CD4-positive, alpha-beta T cell (primary cell): ENCODE results near the gene GPAM. TPM values are rescaled to one million over a fixed set of nuclear protein-coding genes. Genes with fewer than 3 reads are reported as not detected.

ENCODE experiments used
- ATAC-seq: fragments of 200-7000 bp; cut with Tn5 transposase; one replicate; pipeline ENCODE4 v1.10.0; 2022; ENCODE audit warnings: mild to moderate bottlenecking; ENCODE audit not compliant: poor library complexity
- CTCF ChIA-PET: fragments of 350-600 bp; sonication (Branson Sonifier 250); formaldehyde crosslinking; loops from one replicate; lab custom pipeline; 2021; ENCODE audit warnings: antibody characterized with exemption, inconsistent platforms; lab: Charles Lee
- POLR2A ChIA-PET: fragments of 350-600 bp; sonication (Branson Sonifier 250); formaldehyde crosslinking; loops from one replicate; lab custom pipeline; 2021; ENCODE audit warnings: antibody characterized with exemption, inconsistent platforms; lab: Charles Lee
- DNase-seq, 14 experiments: peaks; one replicate each; pipeline ENCODE4 v3.0.0-alpha.2; 2013 to 2020; ENCODE audit warnings: mixed read lengths in 2 of 14
- H3K27ac ChIP-seq, 2 donors: one replicate each; pipeline versions ENCODE4 v1.5.1 to v1.7.0; 2013; ENCODE audit warnings: low read length in 2 of 2, low read depth in 1 of 2, mild to moderate bottlenecking in 1 of 2
- H3K27me3 ChIP-seq, 2 experiments: 1 replicate in 1 of 2; 2 replicates in 1 of 2; pipeline versions ENCODE4 v1.6.1 to v1.7.0; 2013; ENCODE audit warnings: low read length in 2 of 2, control low read depth in 1 of 2, mild to moderate bottlenecking in 1 of 2, moderate library complexity in 1 of 2; ENCODE audit not compliant: insufficient read depth in 2 of 2, control insufficient read depth in 1 of 2
- H3K36me3 ChIP-seq: one replicate; pipeline ENCODE4 v1.6.1; 2013; ENCODE audit warnings: low read length, control low read depth; ENCODE audit not compliant: insufficient read depth
- H3K4me1 ChIP-seq: one replicate; pipeline ENCODE4 v1.6.1; 2013; ENCODE audit warnings: low read length, control low read depth; ENCODE audit not compliant: insufficient read depth
- H3K4me3 ChIP-seq: one replicate; pipeline ENCODE4 v1.5.1; 2013; ENCODE audit warnings: mild to moderate bottlenecking, low read length, moderate library complexity
- H3K9me3 ChIP-seq, 2 experiments: 1 replicate in 1 of 2; 2 replicates in 1 of 2; pipeline versions ENCODE4 v1.6.1 to v1.7.0; 2013; ENCODE audit warnings: low read length in 2 of 2, mild to moderate bottlenecking in 2 of 2, control low read depth in 1 of 2, moderate library complexity in 1 of 2; ENCODE audit not compliant: control insufficient read depth in 1 of 2, insufficient read depth in 1 of 2
- H3K27ac Mint-ChIP-seq: one replicate; pipeline ENCODE4 v1.8.0; 2020; ENCODE audit warnings: mixed read lengths
- H3K27me3 Mint-ChIP-seq: one replicate; pipeline ENCODE4 v1.8.0; 2021; ENCODE audit warnings: mixed read lengths
- H3K36me3 Mint-ChIP-seq: one replicate; pipeline ENCODE4 v1.8.0; 2021; ENCODE audit warnings: low read depth, mixed read lengths
- H3K4me1 Mint-ChIP-seq: one replicate; pipeline ENCODE4 v1.8.0; 2021; ENCODE audit warnings: low read depth, mixed read lengths
- H3K4me3 Mint-ChIP-seq: one replicate; pipeline ENCODE4 v1.8.0; 2020; ENCODE audit warnings: mild to moderate bottlenecking, mixed read lengths
- H3K9me3 Mint-ChIP-seq: one replicate; pipeline ENCODE4 v1.8.0; 2020; ENCODE audit warnings: mixed read lengths
- CTCF ChIP-seq: fragments of 200-600 bp; IDR thresholded peaks from one replicate; pipeline ENCODE4 v1.8.0; 2022; ENCODE audit warnings: antibody characterized with exemption, mild to moderate bottlenecking
- intact Hi-C, 2 experiments: fragments of 100-400 bp; cut with DNase I in 1 of 2; cut with micrococcal nuclease in 1 of 2; formaldehyde crosslinking; loops; one replicate each; pipeline versions ENCODE4 v1.15.1 to v1.9.0; 2023 to 2025; cut with DNase I, micrococcal nuclease
- total RNA-seq, 174 experiments: library from RNA in 2 of 174; stranded (reverse) in 2 of 174; gene quantifications; one replicate each; pipeline ENCODE4 v1.2.3 and lab custom pipeline; 2021 to 2026

The GPAM gene
- total RNA-seq, 2 experiments from 2014 or later, result 4.8 to 6.7 TPM

GRCh38 chr10:112203328-112204076 is 19.9 kb upstream of the GPAM start:
- Mint-ChIP-seq H3K4me1 (no peaks in the 10 kb centered on the region), H3K4me3 (no peak overlapping the region), H3K27ac (no peak overlapping the region), H3K9me3 (no peaks in the 10 kb centered on the region), H3K36me3 (no peaks in the 10 kb centered on the region), H3K27me3 (peaks cover 53% of the 10 kb centered on the region)
- H3K4me1 ChIP-seq, result no peaks in the 10 kb centered on the region
- H3K27me3 ChIP-seq, result peaks cover 3 to 10% of the 10 kb centered on the region in 2 experiments
- ChIA-PET POLR2A (no interaction called here), CTCF (no interaction called here)
- ATAC-seq (no peak), DNase-seq (no peak)
- no peak overlapping the region for H3K4me3 ChIP-seq
- no peaks in the 10 kb centered on the region for H3K36me3 ChIP-seq
- no peak overlapping the region for H3K27ac ChIP-seq
- intact Hi-C loops, result no loop called here
- no peak for TF ChIP-seq CTCF
- no peaks in the 10 kb centered on the region for H3K9me3 ChIP-seq

GRCh38 chr10:112202561-112203241 is 19.1 kb upstream of the GPAM start:
- intact Hi-C loops, result no loop called here
- Histone ChIP-seq H3K36me3 (no peaks in the 10 kb centered on the region), H3K27me3 (peaks cover 3 to 5% of the 10 kb centered on the region in 2 experiments), H3K4me1 (no peaks in the 10 kb centered on the region), H3K27ac (no peak overlapping the region), H3K4me3 (no peak overlapping the region), H3K9me3 (no peaks in the 10 kb centered on the region)
- POLR2A ChIA-PET, result no interaction called here
- Mint-ChIP-seq H3K4me1 (no peaks in the 10 kb centered on the region), H3K27me3 (peaks cover 46% of the 10 kb centered on the region), H3K27ac (no peak overlapping the region), H3K36me3 (no peaks in the 10 kb centered on the region), H3K4me3 (no peak overlapping the region), H3K9me3 (no peaks in the 10 kb centered on the region)
- CTCF ChIA-PET, result no interaction called here
- ATAC-seq (no peak), DNase-seq (no peak)
- TF ChIP-seq CTCF, result no peak

GRCh38 chr10:112202076-112202475 is 18.5 kb upstream of the GPAM start:
- Histone ChIP-seq H3K9me3 (no peaks in the 10 kb centered on the region), H3K36me3 (no peaks in the 10 kb centered on the region), H3K4me3 (no peak overlapping the region), H3K27me3 (peaks cover under 1 to 5% of the 10 kb centered on the region in 2 experiments), H3K4me1 (no peaks in the 10 kb centered on the region), H3K27ac (no peak overlapping the region)
- Mint-ChIP-seq H3K4me3 (no peak overlapping the region), H3K27ac (no peak overlapping the region), H3K9me3 (no peaks in the 10 kb centered on the region), H3K4me1 (no peaks in the 10 kb centered on the region), H3K36me3 (no peaks in the 10 kb centered on the region), H3K27me3 (peaks cover 43% of the 10 kb centered on the region)
- POLR2A ChIA-PET, result no interaction called here
- CTCF ChIA-PET, result no interaction called here
- no peak for ATAC-seq
- DNase-seq, result no peak
- intact Hi-C loops, result no loop called here
- TF ChIP-seq CTCF, result no peak
